Aorta (tissue), 5 donors: Measurements from ENCODE around the gene KCNH8. TPM values are rescaled to one million over a fixed set of nuclear protein-coding genes. Genes with fewer than 3 reads are reported as not detected.

Source experiments
- ATAC-seq: fragments of 200-7000 bp; cut with Tn5 transposase; one replicate; pipeline ENCODE4 v1.9.1; 2022; ENCODE audit warnings: moderate library complexity; ENCODE audit not compliant: low FRiP score
- DNase-seq, 2 donors: peaks; one replicate each; pipeline ENCODE4 v3.0.0-alpha.2; 2020
- H3K27ac ChIP-seq, 2 donors: one replicate each; pipeline ENCODE4 v1.5.1; 2013; ENCODE audit warnings: low read length in 2 of 2, mild to moderate bottlenecking in 2 of 2, moderate library complexity in 2 of 2, control low read depth in 1 of 2, inconsistent platforms in 1 of 2, low read depth in 1 of 2
- H3K27me3 ChIP-seq, 2 donors: one replicate each; pipeline ENCODE4 v1.6.1; 2013; ENCODE audit warnings: control low read depth in 1 of 2, low read length in 1 of 2, mild to moderate bottlenecking in 1 of 2, moderate library complexity in 1 of 2; ENCODE audit not compliant: insufficient read depth in 2 of 2, control insufficient read depth in 1 of 2
- H3K36me3 ChIP-seq, 2 donors: one replicate each; pipeline ENCODE4 v1.6.1; 2013; ENCODE audit warnings: control low read depth in 1 of 2, low read length in 1 of 2, mild to moderate bottlenecking in 1 of 2; ENCODE audit not compliant: insufficient read depth in 2 of 2, control insufficient read depth in 1 of 2
- H3K4me1 ChIP-seq, 2 donors: one replicate each; pipeline ENCODE4 v1.6.1; 2013; ENCODE audit warnings: low read length in 2 of 2, control low read depth in 1 of 2, mild to moderate bottlenecking in 1 of 2, moderate library complexity in 1 of 2; ENCODE audit not compliant: insufficient read depth in 2 of 2, control insufficient read depth in 1 of 2
- H3K4me3 ChIP-seq, 2 donors: one replicate each; pipeline ENCODE4 v1.5.1; 2013; ENCODE audit warnings: low read length in 2 of 2, control low read depth in 1 of 2, mild to moderate bottlenecking in 1 of 2
- H3K9me3 ChIP-seq: one replicate; pipeline ENCODE4 v1.6.1; 2013; ENCODE audit warnings: mild to moderate bottlenecking, low read length; ENCODE audit not compliant: control insufficient read depth
- WGBS, 2 donors: extraction: QIAGEN DNeasy Blood & Tissue Kit; methylation state at CpG; one replicate each; pipeline ENCODE4 v1.1.7; 2013; 5-methylcytosine and 5-hydroxymethylcytosine counted together
- intact Hi-C, 2 donors: fragments of 100-400 bp; cut with DNase I; formaldehyde crosslinking; loops; one replicate each; pipeline versions ENCODE4 v1.14.2 to v1.15.0; 2022
- polyA plus RNA-seq, 2 donors: library from polyadenylated mRNA; stranded (reverse); fragments of 200-250 nt; gene quantifications; one replicate each; pipeline ENCODE4 v1.2.3, GENCODE V29; 2013
- total RNA-seq, 2 donors: library from RNA; stranded (reverse); fragmentation: NEBNext Ultra II Directional; extraction: Animal tissue kit (Norgen Biotek cat#: 25700); gene quantifications; one replicate each; pipeline ENCODE4 v1.2.1, GENCODE V29; 2021
- donor health status: healthy with polysubstance abuse.
- donor health status: Bipolar disorder and iron deficiency.
- donor health status: DM: no; HTN: no; CAD: no.
- donor health status: DM: no; HTN: no; CAD: no.
- donor health status: DM: yes; HTN: yes; CAD: no.

Gene KCNH8
- total and polyA plus RNA-seq, 4 donors, result 0.13 to 0.29 (median 0.15) TPM; not detected in 1

- H3K9me3 ChIP-seq, result no peaks in the 10 kb centered on the region
- peaks cover 0 to 4% of the 10 kb centered on the region in 2 donors for H3K4me1 ChIP-seq
- no peak overlapping the region for H3K27ac ChIP-seq
- DNase-seq (no peak), ATAC-seq (peak; percentile 29)
- H3K27me3 ChIP-seq, result no peaks in the 10 kb centered on the region
- no peaks in the 10 kb centered on the region for H3K36me3 ChIP-seq
- intact Hi-C loops, result no loop called here
- 9% methylated on average over 2 of the region's 2 CpGs for WGBS, 2 donors
- H3K4me3 ChIP-seq, result no peak overlapping the region
Observed at GRCh38 chr3:19432669-19433068, 284.4 kb downstream of the KCNH8 start.

GRCh38 chr3:19436746-19437145 lies 288.4 kb downstream of the KCNH8 start:
- Histone ChIP-seq H3K4me3 (no peak overlapping the region), H3K4me1 (peaks cover 0 to 2% of the 10 kb centered on the region in 2 donors), H3K36me3 (no peaks in the 10 kb centered on the region), H3K9me3 (no peaks in the 10 kb centered on the region), H3K27me3 (no peaks in the 10 kb centered on the region), H3K27ac (no peak overlapping the region)
- ATAC-seq, result no peak
- intact Hi-C loops, result no loop called here
- no peak for DNase-seq
- 94 to 96% methylated on average over 1 of the region's 1 CpG for WGBS, 2 donors

GRCh38 chr3:19439944-19440343 lies 291.6 kb downstream of the KCNH8 start:
- DNase-seq (no peak), ATAC-seq (no peak)
- H3K9me3 ChIP-seq, result no peaks in the 10 kb centered on the region
- H3K27me3 ChIP-seq, result no peaks in the 10 kb centered on the region
- H3K4me1 ChIP-seq, result no peaks in the 10 kb centered on the region
- no peak overlapping the region for H3K4me3 ChIP-seq
- intact Hi-C loops, result no loop called here
- H3K27ac ChIP-seq, result no peak overlapping the region
- no peaks in the 10 kb centered on the region for H3K36me3 ChIP-seq

- intact Hi-C loops, result no loop called here
- no peak for ATAC-seq
- no peaks in the 10 kb centered on the region for H3K36me3 ChIP-seq
- no peak overlapping the region for H3K4me3 ChIP-seq
- H3K9me3 ChIP-seq, result no peaks in the 10 kb centered on the region
- 51 to 64% methylated on average over 2 of the region's 2 CpGs for WGBS, 2 donors
- DNase-seq, result no peak
- no peak overlapping the region for H3K27ac ChIP-seq
- H3K4me1 ChIP-seq, result no peaks in the 10 kb centered on the region
- H3K27me3 ChIP-seq, result no peaks in the 10 kb centered on the region
Observed at GRCh38 chr3:19446138-19446537, 297.8 kb downstream of the KCNH8 start.

- Histone ChIP-seq H3K36me3 (no peaks in the 10 kb centered on the region), H3K4me1 (no peaks in the 10 kb centered on the region), H3K9me3 (no peaks in the 10 kb centered on the region), H3K27ac (no peak overlapping the region), H3K27me3 (no peaks in the 10 kb centered on the region), H3K4me3 (no peak overlapping the region)
- ATAC-seq (no peak), DNase-seq (no peak)
- WGBS, 2 donors, result 83 to 86% methylated on average over 1 of the region's 1 CpG
- intact Hi-C loops, result no loop called here
Observed at GRCh38 chr3:19446687-19447086, 298.4 kb downstream of the KCNH8 start.

GRCh38 chr3:19455546-19455945 lies 307.2 kb downstream of the KCNH8 start:
- intact Hi-C loops, result loop anchor here in 1 of 2 donors (5.0 kb wide), 1 partner anchor 33 kb away; no protein-coding TSS in a partner anchor
- no peaks in the 10 kb centered on the region for H3K36me3 ChIP-seq
- DNase-seq, result peak in 1 of 2 donors; percentile 49
- H3K27ac ChIP-seq, result no peak overlapping the region
- peak; percentile 63 for ATAC-seq
- no peaks in the 10 kb centered on the region for H3K27me3 ChIP-seq
- WGBS, 2 donors, result 2 to 6% methylated on average over 4 of the region's 4 CpGs
- H3K9me3 ChIP-seq, result no peaks in the 10 kb centered on the region
- no peak overlapping the region for H3K4me3 ChIP-seq
- H3K4me1 ChIP-seq, result peaks cover 0 to 8% of the 10 kb centered on the region in 2 donors

- ATAC-seq (no peak), DNase-seq (no peak)
- Histone ChIP-seq H3K4me1 (peaks cover 0 to 8% of the 10 kb centered on the region in 2 donors), H3K9me3 (no peaks in the 10 kb centered on the region), H3K27me3 (no peaks in the 10 kb centered on the region), H3K27ac (peak overlapping the region; percentile 71 to 76), H3K4me3 (no peak overlapping the region), H3K36me3 (no peaks in the 10 kb centered on the region)
- WGBS, 2 donors, result 46 to 51% methylated on average over 3 of the region's 3 CpGs
- intact Hi-C loops, result loop anchor here in 1 of 2 donors (5.0 kb wide), 1 partner anchor 34 kb away; no protein-coding TSS in a partner anchor
Observed at GRCh38 chr3:19456738-19457137, 308.4 kb downstream of the KCNH8 start.

GRCh38 chr3:19457449-19457848 lies 309.1 kb downstream of the KCNH8 start:
- intact Hi-C loops, result loop anchor here in 1 of 2 donors (5.0 kb wide), 1 partner anchor 35 kb away; no protein-coding TSS in a partner anchor
- no peaks in the 10 kb centered on the region for H3K27me3 ChIP-seq
- no peaks in the 10 kb centered on the region for H3K36me3 ChIP-seq
- no peaks in the 10 kb centered on the region for H3K9me3 ChIP-seq
- H3K4me1 ChIP-seq, result peaks cover 0 to 8% of the 10 kb centered on the region in 2 donors
- no peak overlapping the region for H3K4me3 ChIP-seq
- WGBS, 2 donors, result 56% methylated on average over 3 of the region's 3 CpGs
- no peak for DNase-seq
- no peak overlapping the region for H3K27ac ChIP-seq
- ATAC-seq, result no peak

GRCh38 chr3:19467761-19468160 lies 319.5 kb downstream of the KCNH8 start:
- H3K4me3 ChIP-seq, result no peak overlapping the region
- H3K27me3 ChIP-seq, result no peaks in the 10 kb centered on the region
- no peak for DNase-seq
- intact Hi-C loops, result no loop called here
- no peak for ATAC-seq
- H3K4me1 ChIP-seq, result no peaks in the 10 kb centered on the region
- H3K36me3 ChIP-seq, result no peaks in the 10 kb centered on the region
- H3K27ac ChIP-seq, result no peak overlapping the region
- H3K9me3 ChIP-seq, result no peaks in the 10 kb centered on the region
